Fibroblast of peridontal ligament (primary cell): Measurements from ENCODE around the gene AGPAT3.

Experiments
- DNase-seq: peaks from one replicate; pipeline ENCODE4 v3.0.0-alpha.2; 2010; ENCODE audit errors: extremely low read depth

The AGPAT3 gene

GRCh38 chr21:43906585-43907370 is 41.8 kb downstream of the AGPAT3 start:
- DNase-seq, result no peak

- no peak for DNase-seq
Measured at GRCh38 chr21:43907751-43908150, 42.7 kb downstream of the AGPAT3 start.

- peak; percentile 3 for DNase-seq
Measured at GRCh38 chr21:43908167-43908566, 43.1 kb downstream of the AGPAT3 start.

DNA sequence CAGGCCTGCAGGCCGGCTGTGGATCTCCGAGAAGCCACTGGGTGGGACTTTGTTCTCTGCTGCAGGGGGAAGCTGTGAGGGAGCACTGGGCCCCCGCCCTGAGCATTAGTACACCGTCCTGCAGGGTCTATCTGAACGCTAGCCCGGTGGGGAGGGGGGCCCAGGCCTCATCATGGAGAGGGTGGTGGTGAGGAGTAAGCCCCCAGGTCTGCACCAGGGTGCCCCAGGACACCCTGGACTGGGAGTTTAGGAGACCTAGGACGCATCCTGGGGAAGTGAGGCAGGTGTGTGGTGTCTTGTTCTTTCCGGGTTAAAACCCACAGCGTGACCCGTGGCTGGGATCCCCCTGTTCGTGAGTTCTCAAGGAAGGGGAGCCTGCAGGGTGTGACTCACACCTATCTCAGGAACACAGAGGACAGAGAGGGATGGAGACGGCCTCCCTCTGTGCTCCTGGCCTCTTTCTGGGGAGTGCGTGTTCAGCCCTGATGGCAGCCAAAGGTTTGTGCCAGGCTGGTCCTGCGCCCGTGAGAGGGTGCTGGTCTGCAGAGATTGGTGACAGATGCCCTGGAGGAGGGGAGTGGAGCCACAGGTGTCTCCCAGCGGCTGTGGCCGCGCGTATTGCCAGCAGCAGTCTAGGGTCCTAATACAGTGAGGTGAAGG is 44.8 kb downstream of the AGPAT3 start:
- DNase-seq, result no peak

- DNase-seq, result no peak
Measured at GRCh38 chr21:43910460-43910859, 45.4 kb downstream of the AGPAT3 start.

DNA sequence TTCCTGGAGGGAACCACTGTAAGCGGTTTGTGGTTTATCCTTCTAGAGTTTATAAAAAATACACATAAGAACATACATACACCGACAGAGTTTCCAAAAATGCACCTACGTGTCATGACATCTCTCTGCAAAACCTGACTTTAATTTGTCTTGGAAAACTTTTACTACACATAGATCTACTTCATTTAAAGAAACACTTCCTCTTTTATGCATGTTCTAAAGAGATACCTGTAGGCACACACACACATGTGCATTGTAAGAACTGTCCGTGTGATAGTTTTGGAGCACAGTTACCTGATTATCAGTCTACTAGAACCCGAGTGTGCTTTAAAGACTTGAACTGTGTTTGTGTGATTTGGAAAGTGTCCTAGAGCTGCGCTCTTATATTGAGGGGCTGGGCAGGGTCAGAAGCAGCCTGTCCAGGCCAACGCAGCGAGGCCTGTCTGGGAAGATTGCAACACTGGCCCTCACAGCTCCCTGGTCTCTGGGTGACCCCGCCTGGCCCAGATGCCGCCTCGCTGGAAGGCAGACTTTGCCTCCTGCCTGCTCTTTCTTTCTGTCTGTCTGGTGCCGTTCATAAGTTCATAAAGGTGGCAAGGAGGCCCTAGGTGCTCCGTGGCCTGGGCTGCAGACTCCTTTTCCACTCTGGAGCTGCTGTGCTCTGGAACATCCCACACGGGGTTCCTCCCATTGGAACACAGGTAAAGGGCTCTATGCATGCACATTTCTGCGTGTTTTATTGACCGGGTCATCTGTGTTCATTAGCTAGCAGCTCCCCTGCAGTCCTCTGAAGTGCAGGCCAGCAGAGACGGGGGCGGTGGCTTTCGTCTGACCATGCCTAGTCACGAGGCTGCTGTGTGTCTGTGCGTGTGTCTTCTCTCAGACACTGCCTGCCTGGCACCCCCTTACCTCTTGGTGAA is 46.3 kb downstream of the AGPAT3 start:
- no peak for DNase-seq

DNA sequence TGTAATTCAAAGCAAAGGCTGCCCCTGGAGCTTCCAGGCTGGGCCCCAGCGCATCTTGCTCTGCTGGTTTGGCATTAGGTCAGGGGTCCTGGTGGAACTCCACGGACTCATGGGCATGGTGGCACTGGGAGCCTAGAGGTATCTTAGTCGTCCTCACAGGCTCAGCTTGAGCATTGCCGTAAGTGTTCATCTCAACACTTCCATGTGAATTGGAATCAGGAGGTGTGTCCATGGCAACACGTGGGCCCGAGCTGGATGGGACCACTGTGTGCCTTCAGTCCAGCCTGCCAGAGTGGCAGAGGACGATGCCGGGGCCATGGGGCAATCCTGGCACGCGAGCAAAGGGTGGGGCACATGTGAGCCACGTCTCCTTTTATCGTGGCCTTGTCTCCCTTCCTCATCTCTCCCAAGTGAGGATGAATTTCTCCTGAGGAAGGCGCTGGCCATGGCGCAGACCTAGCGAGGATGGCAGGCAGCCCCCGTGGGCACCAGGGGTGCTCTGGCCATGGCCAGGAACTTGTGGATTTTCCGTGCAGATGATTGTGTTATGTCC is 47.0 kb downstream of the AGPAT3 start:
- no peak for DNase-seq

DNA sequence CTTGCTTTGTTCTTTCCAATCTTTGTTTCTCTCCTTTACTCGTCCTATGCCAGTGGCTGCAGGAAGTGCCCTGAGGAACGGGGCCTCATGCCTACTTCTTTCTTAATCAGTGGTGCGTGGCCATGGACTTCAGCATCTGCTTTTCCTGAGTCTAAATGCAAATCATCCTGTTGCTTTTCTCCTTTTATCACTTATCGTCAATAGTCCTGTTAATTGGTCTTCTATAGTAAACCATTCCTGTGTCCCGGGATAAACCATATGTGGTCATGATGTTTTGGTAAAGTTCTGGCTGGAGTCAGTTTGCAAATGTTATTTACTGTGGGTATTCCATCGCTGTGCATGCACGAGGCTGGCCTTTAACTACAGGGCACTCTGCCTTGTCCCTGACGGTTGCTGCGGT is 47.5 kb downstream of the AGPAT3 start:
- DNase-seq, result no peak

DNA sequence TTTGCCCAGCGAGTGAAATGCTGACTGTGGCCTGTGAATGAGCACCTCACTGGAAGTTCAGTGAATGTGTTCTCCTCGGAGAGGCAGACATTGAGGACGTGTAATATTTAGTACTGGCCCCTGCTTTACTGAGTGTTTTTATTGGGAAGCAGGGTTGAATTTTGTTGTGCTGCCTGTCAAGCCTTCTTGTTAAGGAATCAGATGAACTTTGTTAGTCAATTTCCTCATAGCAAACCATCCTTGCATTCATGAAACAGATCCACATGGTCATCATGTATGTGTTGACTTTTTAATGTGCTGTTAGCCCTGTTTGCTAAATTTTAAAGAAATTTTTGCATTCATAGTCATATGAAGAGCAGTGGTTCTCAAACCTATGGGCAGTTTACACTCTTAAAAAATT is 47.9 kb downstream of the AGPAT3 start:
- no peak for DNase-seq

DNA sequence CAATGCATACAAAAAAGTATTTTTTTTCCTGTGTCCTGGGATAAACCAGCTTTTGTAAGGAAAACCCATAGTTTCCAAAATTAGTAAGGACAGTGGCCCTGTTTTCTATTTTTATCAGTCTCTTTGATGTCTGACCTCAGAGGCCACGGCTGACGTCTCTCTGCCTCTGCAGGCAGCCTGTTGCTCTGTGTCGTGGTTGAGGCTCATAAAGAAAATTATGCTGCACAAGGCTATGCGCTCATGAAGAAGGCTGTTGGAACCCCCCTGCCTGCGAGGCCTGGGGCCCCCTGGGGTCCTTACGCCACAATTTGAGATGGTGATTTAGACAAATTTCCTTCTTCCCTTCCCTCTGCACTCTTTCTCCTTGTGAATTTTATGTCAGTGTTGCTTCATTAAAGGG is 48.9 kb downstream of the AGPAT3 start:
- peak; percentile 31 for DNase-seq

GRCh38 chr21:43916076-43916475 is 51.1 kb downstream of the AGPAT3 start:
- DNase-seq, result no peak

DNA sequence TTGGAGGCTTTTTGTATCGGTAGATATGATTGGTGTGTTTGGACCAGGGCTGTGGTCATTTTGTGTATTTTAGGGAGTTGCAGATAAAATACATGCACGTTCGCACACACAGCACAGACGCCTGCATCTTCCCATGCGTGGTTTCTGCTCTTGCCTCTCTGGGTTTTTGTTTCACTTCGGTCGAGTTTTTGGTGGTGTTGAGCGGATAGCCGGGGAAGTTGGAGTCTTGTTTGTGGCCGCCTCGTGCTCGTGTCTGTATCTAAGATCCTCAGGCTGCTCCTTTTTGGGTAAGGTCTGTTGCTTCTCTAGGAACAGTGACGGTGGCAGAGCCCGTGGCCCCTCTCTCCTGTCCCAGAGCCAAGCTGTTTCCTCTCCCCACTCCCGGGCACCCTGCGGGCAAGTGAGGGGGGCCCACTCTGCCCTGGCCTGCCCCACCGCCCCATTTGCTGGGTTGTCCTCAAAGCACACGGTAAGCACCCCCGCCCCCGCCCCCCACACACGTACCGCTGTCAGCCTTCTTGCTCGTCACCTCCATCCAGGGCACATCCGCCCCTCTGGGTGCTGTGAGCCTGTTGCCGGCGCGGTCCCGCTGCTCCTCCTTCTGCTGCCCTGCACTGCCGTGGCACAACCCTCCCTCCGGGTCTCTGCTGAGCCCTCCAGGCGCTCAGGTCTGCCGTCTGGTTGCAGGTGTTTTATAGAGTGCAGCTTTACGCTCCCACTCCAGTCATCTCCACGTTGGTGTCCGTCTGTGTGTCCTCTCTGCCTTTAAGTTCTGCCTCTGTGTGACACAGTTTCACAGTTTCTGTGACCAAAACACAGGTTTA is 51.9 kb downstream of the AGPAT3 start:
- peak; percentile 41 for DNase-seq

DNA sequence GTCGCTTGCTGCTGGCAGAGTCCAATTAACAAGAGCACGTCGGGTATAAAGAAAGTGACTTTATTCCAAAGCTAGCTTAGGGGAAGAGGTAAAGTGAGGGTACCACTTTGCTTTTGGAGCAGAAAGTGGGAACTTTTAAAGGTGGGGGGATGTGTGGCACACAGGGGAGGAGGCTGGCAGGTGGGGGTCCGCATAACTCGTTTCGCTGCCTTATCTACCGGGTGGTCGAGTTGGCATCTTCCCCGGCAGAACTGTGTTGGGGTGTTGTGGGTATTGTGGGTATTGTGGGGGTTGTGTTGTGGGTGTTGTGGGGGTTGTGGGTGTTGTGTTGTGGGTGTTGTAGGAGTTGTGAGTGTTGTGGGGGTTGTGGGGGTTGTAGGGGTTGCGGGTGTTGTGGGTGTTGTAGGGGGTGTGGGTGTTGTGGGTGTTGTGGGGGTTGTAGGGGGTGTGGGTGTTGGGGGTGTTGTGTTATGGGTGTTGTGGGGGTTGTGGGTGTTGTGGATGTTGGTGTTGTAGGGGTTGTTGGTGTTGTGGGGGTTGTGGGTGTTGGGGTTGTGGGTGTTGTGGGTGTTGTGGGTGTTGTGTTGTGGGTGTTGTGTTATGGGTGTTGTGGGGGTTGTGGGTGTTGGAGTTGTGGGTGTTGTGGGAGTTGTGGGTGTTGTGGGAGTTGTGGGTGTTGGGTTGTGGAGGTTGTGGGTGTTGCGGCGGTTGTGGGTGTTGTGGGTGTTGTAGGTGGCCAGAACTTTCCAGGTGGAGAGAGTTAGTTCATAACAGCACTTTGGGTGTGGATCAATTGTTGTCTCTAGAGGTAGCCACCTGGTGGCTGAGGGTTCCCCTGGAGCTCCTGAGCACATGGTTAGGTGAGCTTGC is 52.7 kb downstream of the AGPAT3 start:
- DNase-seq, result no peak

- DNase-seq, result no peak
Measured at GRCh38 chr21:43918385-43918947, 53.4 kb downstream of the AGPAT3 start.

- no peak for DNase-seq
Measured at GRCh38 chr21:43919283-43919682, 54.3 kb downstream of the AGPAT3 start.

DNA sequence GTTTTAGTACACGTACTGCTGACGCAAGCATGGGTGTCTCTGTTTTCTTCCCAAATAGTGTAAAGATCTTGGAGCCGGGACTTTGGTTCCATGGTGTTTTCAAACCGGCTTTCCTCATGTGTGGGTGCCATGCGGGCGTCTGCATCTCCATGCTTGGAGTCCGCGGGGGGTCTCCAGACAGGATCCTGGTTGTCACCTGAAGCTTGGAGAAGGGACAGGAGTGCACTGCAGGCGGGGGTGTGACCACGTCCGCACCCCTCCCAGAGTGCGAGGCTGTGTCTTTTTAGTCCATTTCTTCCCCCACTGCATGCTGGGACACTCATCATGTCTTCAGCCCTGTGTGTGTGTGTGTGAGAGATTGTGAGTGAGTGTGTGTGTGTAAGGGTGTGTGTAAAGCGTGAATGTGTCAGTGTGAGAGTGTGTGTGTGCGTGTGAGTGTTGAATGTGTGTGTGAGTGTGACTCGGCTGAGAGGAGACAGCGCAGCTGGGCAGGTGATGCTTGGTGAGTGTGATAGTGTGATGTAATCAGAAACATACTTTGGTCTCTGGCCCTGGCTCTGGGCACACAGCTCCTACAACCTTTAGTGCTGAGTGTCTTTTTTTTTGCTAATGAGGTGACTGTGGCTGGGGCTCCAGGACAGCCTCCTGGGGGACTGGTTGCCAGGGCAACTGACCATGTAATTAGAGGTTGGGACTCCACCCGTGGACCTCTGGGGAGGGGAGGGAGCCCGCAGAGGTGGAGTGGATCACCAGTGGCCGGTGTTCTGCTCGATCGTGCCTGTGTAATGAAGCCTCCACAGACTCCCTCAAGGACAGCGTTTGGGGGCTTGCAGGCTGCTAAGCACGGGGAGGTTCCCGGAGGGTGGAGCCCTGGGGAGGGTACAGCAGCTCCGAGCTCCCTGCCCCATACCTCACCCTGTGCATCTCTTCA is 55.1 kb downstream of the AGPAT3 start:
- no peak for DNase-seq

DNA sequence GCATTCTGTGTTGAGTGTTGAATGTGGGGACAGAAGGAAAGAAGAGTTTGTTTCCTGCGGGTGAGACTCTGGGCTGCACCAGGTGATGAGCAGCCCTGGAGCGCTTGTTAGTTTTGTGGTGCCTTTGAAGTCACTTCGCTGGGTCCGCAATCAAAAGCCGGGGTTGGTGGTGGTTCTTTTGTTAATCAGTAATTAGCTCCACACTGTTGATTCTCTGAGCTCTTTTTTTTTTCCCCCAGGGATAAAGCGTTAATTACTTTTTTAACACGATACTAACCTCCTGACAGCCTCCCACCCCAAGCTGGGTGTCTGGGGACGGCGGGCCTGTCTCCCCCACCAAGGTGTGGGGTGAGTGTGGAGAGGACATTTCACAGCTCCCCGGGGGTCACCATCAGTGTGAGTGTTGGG is 56.6 kb downstream of the AGPAT3 start:
- no peak for DNase-seq
